Measurements from ENCODE around the gene ZNF407.

The ZNF407 gene

DNA sequence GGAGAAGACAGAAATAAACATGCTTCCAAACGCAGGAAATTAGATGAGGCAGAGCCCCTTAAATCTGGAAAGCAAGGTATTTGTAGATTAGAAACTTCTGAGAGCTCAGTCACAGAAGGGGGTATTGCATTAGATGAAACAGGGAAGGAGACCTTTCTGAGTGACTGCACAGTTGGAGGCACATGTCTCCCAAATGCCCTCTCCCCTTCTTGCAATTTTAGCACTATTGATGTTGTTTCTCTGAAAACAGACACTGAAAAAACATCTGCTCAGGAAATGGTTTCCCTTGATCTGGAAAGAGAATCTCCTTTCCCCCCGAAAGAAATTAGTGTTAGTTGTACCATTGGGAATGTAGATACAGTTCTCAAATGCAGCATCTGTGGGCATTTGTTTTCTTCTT is 33.5 kb downstream of the ZNF407 start:
- no peak for DNase-seq (ENCODE audit: low read depth)

DNA sequence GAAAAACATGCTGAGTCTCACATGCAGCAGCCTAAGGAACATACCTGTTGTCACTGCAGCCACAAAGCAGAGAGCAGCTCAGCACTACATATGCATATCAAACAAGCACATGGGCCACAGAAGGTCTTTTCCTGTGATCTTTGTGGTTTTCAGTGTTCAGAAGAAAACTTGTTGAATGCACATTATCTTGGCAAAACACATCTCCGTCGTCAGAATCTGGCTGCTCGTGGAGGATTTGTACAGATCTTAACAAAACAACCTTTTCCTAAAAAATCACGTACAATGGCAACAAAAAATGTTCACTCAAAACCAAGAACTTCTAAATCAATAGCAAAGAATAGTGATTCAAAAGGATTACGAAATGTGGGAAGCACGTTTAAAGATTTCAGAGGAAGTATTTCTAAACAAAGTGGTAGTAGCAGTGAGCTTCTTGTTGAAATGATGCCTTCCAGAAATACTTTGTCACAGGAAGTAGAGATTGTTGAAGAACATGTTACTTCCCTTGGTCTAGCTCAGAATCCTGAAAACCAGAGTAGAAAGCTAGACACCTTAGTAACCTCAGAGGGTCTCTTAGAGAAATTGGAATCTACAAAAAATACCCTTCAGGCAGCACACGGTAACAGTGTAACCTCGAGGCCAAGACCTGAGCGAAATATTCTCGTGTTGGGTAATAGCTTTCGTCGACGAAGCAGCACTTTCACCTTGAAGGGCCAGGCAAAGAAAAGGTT is 34.1 kb downstream of the ZNF407 start:
- DNase-seq (ENCODE audit: low read depth): no peak

DNA sequence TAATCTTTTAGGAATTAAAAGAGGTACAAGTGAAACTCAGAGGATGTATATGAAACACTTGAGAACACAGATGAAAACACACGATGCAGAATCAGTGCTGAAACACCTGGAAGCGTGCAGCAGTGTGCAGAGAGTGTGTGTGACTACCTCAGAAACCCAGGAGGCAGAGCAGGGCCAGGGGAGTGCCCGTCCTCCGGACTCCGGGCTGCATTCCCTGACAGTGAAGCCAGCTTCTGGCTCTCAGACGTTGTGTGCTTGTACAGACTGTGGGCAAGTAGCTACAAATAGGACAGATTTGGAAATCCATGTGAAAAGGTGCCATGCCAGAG is 34.6 kb downstream of the ZNF407 start:
- DNase-seq (ENCODE audit: low read depth): no peak

DNA sequence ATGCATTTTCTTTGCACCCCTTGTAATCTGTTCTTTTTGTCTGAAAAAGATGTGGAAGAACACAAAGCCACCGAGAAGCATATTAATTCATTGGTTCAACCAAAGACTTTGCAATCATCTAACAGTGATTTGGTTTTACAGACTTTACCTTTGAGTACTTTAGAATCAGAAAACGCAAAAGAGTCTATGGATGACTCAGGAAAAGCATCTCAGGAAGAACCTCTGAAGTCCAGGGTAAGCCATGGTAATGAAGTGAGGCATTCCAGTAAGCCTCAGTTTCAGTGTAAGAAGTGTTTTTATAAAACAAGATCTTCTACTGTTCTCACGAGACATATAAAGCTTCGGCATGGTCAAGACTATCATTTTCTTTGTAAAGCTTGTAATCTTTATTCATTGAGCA is 35.2 kb downstream of the ZNF407 start:
- DNase-seq (ENCODE audit: low read depth): no peak

DNA sequence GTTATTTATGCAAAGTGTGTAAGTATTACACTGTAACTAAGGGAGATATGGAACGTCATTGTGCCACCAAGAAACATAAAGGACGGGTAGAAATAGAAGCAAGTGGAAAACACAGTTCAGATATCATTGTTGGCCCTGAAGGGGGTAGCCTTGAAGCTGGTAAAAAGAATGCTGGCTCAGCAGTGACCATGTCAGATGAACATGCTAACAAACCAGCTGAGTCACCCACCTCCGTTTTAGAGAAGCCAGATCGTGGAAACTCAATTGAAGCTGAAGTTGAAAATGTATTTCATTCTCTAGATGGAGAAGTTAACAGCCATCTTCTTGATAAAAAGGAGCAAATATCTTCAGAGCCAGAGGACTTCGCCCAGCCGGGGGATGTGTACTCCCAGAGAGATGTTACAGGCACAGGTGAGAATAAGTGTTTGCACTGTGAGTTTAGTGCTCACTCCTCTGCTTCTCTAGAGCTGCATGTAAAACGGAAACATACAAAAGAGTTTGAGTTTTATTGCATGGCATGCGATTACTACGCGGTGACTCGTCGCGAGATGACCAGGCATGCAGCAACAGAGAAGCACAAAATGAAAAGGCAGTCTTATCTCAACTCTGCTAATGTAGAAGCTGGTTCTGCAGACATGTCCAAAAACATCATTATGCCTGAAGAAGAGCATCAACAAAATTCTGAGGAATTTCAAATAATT is 36.1 kb downstream of the ZNF407 start:
- no peak for DNase-seq (ENCODE audit: low read depth)

DNA sequence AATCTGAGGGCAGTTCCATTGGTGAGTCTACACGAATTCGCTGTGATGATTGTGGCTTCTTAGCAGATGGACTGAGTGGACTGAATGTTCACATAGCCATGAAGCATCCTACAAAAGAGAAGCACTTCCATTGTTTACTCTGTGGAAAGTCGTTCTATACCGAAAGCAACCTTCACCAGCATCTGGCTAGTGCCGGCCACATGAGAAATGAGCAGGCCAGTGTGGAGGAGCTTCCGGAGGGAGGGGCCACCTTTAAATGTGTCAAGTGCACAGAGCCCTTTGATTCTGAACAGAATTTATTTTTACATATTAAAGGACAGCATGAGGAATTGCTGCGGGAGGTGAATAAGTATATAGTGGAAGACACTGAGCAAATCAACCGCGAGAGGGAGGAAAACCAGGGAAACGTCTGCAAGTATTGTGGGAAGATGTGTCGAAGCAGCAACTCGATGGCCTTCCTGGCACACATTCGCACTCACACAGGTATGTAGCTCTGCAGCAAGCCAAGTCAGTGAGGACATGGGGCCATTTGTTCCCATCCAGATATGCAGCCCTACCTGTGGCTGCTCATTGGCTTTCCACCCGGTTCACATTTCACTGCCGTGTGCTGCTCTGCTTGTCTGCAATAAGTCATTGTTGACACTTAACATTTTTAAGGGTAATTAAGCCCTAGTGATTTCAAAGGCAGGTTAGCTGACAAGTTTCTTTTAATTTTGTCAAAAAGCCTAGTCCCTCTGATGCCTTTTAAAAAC is 37.7 kb downstream of the ZNF407 start:
- no peak for DNase-seq (ENCODE audit: low read depth)

DNA sequence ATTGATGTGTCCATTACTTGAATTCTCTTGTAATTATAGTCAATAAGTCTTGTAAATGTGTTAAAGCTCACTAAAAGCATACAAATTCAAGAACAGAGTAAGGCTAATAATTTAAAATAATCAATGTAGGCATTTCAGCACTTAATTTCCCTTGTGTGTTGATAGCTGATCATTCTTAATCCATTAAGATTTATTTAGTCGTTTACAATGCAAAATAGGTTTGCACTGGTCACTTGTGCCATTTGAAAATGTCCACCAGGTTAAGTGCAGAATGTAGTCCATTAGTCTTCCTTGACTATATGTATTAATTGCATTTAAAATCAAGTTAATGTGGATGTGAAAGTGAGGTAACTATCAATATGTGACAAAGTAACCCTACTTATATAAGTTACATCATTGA is 39.4 kb downstream of the ZNF407 start:
- no peak for DNase-seq (ENCODE audit: low read depth)

DNA sequence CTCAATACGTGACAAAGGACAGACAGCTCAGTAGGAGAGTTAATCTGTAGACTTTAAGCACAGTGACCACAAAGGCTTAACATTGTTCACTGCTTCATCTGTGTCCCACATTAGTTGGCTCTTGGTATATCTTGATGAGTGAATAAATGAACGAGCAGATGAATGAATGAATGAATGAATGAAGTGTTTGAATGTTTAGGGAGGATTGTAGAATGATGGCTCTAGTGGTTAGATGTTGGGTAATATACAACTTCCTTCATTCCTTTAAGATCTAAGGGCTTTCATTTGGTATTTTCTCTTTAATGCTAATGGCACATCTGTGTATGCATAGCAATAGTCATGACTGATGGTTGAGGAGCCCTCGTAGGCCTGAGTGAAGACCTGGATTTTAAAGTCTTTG is 40.5 kb downstream of the ZNF407 start:
- no peak for DNase-seq (ENCODE audit: low read depth)

DNA sequence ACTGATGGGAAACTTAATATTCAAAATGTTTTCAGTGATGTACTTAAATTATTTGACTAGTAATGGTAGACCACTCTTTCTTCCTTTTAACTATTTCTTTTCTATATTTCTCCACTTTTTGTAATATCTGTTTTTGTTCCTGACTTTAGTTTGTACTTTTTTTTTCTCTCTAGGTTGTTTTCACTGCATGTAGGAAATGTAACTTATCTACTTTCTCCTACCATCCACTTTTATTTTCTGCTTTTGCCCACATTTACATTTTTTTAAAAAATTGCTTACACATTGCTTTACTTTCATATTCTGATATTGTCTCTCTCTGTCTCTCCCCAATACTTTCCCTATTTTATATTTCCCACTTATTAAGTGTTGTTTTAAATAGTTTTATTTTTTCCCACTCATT is 47.0 kb downstream of the ZNF407 start:
- no peak for DNase-seq (ENCODE audit: low read depth)

DNA sequence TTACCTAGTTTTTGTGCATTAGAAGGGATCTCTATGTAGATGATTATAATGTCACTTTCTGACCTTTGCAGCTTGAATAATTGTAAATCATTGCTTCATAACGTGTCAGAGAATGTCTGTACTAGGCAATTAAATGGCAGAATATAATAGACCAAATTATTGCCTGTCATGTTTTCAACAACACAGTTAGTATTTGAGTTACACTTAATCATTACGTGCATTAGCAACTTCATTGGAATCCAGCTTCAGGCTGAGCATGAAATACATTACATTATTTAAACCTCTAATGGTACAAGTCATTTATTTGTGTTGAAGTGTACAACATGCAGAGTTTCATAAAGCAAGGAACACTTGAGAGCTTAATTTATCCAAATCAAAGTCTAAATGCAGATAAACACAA is 48.0 kb downstream of the ZNF407 start:
- no peak for DNase-seq (ENCODE audit: low read depth)

DNA sequence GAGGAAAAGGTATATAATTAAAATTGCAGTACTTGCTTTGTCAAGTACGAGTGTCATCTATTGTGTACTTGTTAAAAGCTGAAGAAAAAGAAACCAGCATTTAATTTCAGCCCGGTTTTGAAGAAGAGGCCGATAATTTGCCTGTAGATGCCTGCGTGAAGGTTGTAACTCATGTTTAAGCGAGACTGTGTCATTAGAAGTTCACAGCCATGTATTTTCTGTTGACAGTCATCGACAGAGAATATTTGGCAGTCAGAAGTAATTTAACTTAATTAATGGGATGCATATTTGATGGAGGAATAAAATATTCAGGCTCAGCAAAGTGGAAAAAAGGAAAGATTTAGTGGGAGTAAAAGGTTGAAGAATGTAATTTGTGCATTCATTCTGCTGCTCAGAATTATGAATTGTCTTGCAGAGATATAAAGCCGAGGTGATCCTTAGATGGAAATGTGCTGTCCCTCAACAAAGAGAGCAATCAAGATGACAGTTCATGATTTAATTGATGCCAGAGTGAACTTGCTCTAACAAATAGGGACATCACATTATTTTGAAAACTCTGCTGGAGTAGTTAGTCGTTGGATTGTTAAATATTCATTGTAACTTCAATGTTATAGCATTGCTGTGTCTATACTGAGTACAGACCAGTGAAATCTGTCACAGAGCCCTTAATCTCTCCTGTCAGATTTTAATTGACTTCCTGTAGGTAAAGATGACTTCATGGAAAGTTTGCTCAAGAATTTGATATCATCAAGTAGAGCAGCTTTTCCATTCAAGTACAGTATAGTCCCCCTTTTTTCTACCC is 53.9 kb downstream of the ZNF407 start:
- DNase-seq (ENCODE audit: low read depth): no peak

DNA sequence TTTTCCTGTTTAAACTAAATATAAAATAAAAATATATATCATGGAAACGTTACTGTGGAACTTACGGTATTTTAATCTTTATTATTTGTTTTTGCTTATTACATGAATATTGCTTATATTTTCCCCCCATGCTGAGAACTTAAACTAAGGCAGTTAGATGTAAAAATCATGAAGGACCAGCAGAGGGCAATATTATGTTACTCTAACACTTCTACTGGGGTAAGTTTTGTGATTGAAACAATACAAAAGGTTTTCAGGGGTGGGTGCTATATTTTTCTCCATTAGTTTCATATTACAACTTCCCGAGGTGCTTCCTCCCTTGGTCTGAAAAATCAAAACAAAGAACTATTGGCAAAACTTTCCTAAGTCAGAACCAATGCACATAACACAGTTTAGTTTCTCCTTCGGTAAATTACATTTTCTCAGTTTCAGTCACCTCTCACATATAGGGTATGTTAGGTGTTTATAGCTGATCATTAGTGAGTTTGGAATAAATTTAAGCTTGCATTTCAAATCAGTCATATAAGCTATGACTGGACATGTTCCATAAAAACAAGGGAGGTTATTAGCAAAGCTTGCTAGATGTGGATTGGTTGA is 54.8 kb downstream of the ZNF407 start:
- DNase-seq (ENCODE audit: low read depth): no peak

DNA sequence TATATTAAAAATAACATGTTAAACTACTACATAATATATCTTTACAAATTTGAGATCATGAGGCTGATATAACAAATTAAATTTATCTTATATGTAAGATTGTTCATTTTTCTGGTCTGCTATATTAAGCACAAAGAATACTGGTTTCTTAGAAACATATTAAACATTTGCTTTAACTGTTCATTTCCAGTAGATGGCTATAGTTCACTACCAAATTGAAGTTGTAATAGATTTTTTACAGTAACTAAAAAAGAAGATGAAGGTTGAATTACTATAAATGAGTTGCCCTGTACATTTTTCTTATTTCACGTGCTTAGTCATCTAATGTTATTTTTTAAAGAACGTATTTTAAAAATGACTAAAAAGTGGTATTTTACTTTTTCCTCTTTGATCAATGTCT is 57.0 kb downstream of the ZNF407 start:
- DNase-seq (ENCODE audit: low read depth): no peak

DNA sequence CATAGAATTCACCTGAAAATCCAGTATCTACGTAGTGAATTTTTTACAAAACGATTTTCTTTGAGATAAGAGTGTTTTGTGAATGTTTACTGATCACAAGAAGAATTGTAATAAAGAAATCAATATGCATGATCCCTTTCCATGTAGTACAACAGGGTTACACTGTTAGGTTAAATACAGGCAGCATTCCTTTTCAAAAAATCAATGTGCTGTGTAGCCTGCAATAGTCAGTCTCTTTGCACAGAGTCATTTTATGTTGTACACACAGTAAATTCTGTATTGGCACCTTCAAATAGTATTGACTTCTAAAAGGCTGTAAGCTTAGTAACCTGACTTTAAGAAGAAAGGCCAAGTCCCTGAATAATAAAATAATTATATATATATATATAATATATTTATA is 63.3 kb downstream of the ZNF407 start:
- DNase-seq (ENCODE audit: low read depth): no peak

DNA sequence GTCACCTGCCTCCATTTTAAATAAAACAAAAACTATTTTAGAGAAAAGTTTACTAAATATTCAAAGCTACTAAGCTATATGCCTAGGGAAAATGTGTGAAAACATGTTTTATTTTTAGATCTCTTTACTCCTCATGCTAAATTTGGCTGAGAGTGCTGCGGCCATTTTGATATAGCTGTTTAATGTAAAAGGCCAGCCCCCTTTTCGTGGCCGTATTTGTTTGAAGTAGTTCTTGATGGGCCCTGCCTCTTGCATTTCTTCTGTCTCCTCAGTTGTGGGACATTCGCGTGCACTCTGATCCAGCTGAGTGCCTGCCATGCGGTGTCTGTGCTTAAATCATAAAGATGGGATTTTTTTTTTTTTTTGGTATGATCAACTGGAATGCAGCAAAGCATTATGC is 64.0 kb downstream of the ZNF407 start:
- DNase-seq (ENCODE audit: low read depth): no peak

DNA sequence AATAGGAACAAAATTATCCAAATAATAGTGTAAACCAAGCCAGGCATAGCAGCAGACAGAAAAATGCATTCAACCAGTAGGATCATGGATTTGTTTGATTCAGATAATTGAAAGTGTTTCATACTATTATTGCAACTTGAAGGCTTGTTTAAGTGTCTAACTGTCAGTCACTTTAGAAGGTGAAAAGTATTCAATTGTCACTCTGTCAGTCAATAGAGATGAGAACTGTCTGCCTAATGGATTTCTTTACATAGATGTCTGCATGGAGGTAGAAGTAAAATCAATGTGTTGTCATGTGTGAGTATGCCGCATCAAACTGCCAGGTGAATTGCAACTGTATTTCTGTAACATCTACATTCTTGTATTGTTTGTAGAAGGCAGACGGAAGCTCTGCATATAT is 65.0 kb downstream of the ZNF407 start:
- no peak for DNase-seq (ENCODE audit: low read depth)

DNA sequence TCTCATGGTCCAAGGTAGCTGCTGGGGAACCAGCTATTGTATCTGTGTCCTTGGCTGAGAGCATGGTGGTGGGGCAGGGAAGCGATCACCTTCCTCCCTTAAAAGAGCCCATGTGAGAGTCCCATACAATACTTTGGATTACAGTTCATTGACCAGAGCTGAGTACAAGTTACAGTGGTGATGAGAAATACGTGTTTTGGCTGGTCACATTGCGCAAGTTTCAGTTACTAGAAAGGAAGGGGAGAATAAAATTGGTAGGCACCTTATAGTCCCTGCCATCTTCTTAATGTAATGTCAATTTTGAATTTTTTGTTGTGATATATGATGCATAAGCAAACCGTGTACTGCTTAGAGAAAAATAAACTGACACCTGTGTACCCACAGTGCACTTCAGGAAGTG is 67.7 kb downstream of the ZNF407 start:
- no peak for DNase-seq (ENCODE audit: low read depth)

DNA sequence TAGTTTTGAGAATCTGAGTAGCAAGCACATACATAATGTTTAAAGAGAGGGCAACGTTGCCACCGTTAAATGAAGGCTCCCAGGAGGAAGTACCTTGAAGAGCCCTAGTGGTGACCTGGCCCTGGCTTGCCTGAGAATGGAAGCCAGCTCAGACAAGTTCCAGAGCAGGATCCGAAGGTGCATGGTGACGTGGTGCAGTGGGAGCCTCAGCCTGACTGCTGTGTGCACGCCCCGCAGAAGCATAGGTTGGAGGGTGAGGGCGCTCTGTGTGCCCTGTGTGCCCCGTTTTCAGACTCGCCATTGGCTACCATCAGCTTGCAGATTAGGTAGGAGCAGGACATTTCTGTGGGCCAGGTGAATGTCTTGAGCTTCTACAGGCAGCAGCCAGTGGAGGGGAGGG is 68.2 kb downstream of the ZNF407 start:
- DNase-seq (ENCODE audit: low read depth): no peak

DNA sequence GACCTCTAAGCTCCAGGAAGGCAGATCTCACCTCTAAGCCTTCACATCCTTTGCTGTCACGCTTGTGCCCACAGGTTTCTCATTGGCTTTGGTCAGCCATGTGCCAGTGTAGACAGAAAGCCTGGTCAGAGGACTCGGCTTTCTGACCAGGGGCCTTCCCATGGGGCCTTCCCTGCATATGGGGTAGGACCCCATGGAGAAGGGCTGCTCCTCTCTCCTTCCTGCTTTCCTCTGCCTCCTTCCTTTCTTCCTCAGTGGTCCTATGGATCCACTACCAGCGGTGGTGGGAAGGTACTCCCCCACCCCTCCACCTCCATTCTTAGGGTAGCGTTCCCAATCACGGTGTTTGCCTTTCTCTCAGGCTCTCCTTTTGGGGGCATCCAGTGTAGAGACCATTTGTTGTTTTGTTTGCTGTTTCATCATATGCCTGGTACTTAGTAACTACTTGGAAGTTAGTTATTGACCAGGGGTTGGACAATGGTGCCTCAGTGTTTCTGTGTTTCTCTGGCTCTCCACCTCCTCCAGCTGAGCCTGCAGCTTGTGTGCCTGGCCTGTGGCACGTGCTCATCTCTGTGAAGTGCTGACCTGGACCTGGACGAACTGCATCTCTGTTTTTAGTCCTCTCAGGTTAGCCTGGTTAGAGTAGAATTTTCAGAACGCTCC is 71.6 kb downstream of the ZNF407 start:
- DNase-seq (ENCODE audit: low read depth): no peak

DNA sequence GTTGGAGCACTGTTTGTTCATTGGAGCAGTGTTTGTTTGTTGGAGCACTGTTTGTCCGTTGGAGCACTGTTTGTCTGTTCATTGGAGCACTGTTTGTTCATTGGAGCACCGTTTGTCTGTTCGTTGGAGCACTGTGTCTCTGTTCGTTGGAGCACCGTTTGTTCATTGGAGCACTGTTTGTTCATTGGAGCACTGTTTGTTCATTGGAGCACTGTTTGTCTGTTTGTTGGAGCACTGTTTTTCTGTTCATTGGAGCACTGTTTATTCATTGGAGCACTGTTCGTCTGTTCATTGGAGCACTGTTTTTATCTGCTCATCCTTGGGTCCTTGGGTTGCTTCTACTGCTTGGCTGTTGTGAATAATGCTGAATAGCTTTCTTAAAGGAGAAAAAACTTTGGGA is 74.7 kb downstream of the ZNF407 start:
- no peak for DNase-seq (ENCODE audit: low read depth)

DNA sequence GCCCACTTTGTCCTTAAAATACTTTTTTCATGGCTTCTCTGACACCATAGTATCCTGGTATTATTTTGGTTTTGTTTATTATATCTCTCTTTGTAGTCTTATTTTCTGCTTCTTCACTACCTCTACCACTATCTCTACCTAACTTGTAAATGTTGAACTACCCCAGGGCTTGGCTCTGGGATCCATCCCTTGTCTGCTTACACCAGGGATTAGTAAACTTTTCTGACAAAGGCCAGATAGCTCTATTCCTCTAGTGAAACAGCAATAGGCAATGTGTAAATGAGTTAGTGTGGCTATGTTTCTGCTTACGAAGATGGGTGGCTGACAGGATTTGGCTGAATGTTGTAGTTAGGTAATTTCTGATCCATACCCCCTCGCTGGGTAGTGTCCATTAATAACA is 76.8 kb downstream of the ZNF407 start:
- DNase-seq (ENCODE audit: low read depth): no peak
